ENCODE results near the gene OR10A2.
"Not testable (repeated sequence)": the region's sequence is repeated elsewhere in the genome, so short reads cannot be mapped to it uniquely, and the experiment has no call there.

OR10A2 gene

DNA sequence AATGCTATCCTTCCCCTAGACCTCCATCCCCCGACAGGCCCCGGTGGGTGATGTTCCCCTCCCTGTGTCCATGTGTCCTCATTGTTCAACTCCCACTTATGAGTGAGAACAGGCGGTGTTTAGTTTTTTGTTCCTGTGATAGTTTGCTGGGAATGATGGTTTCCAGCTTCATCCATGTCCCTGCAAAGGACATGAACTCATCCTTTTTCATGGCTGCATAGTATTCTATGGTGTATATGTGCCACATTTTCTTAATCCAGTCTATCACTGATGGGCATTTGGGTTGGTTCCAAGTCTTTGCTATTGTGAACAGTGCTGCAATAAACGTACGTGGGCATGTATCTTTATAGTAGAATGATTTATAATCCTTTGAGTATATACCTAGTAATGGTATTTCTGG, 24.9 kb downstream of the OR10A2 start:
- DNase-seq (ENCODE audit: low read depth in 2 of 2), result not testable (repeated sequence)

DNA sequence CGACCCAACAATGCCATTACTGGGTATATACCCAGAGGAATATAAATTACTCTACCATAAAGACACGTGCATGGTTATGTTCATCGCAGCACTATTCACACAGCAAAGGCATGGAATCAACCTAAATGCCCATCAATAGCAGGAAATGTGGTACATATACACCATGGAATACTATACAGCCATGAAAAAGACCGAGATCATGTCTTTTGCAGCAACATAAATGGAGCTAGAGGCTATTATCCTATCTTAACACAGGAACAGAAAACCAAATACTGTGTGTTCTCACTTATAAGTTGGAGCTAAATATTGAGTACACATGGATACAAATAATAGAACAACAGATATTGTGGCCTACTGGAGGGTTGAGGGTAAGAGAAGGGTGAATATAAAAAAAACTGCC, 26.0 kb downstream of the OR10A2 start:
- DNase-seq (ENCODE audit: low read depth in 2 of 2), result no peak

DNA sequence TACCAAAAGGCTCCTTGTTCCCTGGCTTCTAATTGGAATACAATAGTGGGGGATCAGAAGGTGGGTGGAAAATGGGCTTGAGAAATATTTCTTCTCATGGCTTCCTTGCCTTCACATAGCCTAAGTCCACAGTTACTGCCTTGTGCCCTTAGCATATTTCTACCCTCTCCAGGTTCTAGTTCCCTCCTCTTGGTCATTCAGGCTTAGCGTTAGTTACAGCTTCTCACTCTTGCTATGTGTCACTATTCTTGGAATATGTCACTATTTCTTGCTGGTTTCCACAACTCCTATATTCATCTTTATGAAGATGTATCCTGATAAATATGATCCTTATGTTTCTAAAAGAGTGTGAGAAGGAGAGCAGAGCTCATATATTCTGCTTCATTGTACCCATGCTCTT, 27.0 kb downstream of the OR10A2 start:
- no peak for DNase-seq (ENCODE audit: low read depth in 2 of 2)

DNA sequence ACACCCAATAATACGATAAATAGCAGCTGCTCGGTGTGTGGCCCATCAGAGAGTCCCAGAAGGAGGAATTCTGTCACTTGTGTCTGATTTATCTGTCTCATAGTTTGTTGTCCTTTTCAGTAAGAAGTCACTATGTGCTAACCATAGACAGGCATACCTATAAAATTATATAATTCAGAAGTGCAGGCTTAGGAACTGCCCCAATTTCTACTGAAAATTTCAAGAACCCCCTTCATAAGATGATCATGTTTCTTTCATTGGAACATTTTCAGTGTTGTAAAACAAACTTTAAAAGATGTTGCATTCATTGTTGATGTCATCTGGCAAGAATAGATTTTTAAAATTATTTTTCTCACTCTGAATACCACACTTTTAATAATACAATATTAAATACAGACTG, 29.5 kb downstream of the OR10A2 start, which contains the start of gene OR2D2:
TSS of gene OR2D2 (minus strand) at position 101 of the 400 bp plus-strand sequence. CDS start at position 101, 0 bp downstream.
- no peak for DNase-seq (ENCODE audit: low read depth in 2 of 2)

DNA sequence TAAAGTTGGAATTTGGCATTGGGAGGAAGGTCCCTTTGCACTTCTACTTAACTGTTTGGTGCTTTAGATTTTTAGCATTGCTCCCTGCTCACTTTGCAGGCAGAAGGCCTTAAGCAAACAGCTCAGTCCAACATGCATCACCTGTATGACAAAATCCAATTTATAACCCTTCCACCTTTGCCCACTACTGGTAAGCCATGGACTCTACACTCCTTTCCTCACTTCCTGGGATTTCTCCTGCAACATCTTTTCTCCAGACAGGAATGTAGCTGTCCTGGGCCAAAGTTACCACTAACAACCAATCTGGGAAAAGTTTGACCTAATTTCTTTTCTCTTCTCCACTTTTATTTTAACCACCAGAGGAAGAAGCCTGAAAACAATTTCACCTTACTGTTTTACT, 31.2 kb downstream of the OR10A2 start:
- DNase-seq (ENCODE audit: low read depth in 2 of 2), result no peak

DNA sequence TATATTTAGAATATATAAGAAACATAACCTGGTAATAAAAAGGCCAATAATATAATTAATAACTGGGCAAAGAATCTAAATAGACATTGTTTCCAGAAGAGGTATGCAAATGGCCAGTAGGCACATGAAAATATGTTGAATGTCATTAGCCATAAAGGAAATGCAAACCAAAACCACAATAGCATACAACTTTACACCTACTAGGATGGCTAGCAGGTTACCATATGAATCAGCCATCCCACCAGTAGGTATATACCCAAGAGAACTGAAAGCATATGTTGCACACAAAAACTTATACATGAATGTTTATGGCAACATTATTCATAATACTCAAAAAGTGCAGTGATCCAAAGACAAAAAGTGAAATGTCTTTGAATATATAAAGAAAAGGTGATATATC, 32.2 kb downstream of the OR10A2 start:
- no peak for DNase-seq (ENCODE audit: low read depth in 2 of 2)

DNA sequence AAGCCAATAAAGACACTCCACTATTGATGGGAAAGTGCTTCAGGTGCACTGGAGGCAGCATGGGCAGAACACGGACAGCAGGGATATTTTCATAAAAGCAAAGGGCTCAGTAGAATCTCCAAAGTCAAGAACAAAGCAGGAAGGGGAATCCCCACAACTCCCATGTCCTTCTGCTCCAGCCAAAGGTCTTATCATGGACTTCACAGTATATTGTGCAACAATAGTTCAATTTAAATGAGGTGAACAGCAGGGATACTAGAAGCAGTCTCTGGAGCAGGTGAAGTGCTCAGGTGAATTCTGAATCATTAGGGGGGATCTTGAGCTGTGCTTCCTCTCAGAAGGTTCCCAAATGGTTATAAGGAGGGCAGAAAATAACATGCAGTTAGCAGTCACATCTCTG, 36.1 kb downstream of the OR10A2 start:
- DNase-seq (ENCODE audit: low read depth in 2 of 2), result no peak

DNA sequence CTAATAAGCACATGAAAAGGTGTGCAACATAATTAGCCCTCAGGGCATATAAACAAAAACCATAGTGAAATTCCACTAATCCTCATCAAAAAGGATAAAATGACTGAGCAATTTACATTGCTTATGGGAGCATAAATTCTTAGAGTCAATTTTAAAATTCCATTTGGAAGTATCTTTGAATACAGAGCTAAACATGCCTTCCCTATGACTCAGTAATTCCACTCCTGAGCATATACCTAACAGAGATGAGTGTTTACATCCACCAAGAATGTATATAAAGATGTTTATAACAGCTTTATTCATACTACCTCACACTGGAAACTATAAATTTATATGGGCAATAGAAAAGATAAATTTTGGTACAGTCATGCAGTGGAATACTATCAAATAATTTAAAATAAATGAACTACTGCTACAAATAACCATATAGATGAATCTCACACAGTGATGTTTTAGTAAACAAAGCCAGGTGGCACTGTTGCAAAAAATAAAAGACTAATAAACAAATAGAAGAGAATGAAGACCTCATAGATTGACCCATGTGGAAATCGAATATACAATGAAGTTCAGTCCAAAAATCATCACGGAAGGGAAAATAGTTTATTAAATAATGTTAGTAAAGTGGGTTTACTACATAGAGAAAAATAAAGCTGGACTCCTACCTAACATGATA, 37.6 kb downstream of the OR10A2 start:
- DNase-seq (ENCODE audit: low read depth in 2 of 2), result no peak

DNA sequence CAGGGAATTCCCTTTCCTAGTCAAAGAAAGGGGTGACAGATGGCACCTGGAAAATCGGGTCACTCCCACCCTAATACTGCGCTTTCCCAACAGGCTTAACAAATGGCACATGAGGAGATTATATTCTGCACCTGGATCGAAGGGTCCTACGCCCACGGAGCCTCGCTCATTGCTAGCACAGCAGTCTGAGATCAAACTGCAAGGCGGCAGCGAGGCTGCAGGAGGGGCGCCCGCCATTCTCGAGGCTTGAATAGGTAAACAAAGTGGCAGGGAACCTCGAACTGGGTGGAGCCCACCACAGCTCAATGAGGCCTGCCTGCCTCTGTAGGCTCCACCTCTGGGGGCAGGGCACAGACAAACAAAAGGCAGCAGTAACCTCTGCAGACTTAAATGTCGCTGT, 41.9 kb downstream of the OR10A2 start:
- not testable (repeated sequence) for DNase-seq (ENCODE audit: low read depth in 2 of 2)

DNA sequence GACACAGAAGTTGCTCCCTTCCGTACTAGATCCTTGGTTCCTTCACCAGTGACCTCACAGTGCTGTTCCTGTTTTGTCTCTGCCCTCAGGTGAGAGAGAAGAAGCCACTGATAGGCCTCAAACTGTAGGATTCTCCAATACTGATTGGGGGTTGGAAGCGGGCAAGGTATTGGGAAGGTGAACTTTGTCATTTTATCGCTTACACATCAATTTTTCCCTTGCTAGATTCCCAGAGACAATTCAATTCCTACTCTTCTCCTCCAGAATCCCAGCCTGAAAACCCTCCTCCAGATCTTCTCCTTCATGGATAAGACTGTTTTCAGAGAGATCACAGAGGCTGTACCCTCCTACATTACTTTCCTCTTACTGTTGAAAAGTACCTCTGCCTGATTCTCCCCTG, 48.5 kb downstream of the OR10A2 start:
- no peak for DNase-seq (ENCODE audit: low read depth in 2 of 2)

DNA sequence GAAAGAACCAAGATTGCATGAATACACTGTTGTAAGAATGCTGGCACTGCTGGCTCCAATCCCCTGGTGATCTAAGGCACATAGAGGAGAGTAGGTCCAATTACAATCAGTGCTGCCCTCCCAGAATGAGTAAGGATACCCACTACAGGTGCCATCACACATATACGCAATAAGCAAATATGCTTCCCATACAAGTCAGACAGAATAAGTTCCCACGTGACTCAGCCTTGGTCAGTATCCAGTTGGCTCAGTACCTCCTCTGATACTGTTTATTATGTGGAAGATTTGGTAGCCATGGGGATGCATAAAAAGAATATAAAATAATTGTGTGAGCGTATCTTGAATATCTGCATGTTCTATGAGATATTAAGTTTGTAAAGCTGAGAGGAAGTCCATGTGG, 49.1 kb downstream of the OR10A2 start:
- DNase-seq (ENCODE audit: low read depth in 2 of 2), result no peak

DNA sequence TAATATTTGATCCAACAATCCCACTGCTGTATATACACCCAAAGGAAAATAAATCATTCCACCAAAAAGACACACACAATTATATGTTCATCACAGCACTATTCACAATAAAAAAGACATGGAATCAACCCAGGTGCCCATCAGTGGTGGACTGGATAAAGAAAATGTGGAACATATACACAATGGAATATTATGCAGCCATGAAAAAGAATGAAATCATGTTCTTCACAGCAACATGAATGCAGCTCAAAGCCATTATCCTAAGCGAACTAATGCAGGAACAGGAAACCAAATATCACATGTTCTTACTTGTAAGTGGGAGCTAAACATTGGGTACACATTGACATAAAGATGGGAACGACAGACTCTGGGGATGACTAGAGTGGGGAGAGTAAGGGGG, 56.8 kb downstream of the OR10A2 start:
- DNase-seq (ENCODE audit: low read depth in 2 of 2), result no peak

DNA sequence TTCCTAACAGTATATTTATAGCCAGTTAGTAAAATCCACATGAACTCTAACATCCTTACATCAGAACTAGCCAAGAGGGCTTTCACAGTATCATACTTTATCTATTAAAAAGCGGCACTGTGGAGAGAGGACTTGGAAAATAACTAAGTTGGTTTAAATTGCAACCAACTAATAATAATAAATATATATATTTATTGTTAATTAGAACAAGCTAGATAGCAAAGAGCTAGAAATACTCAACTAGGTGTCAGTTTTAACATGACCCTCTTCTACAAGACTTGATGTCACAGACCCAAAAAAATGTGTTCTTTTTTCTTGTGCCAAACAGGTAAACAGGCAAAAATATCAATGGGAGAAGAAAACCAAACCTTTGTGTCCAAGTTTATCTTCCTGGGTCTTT, 57.8 kb downstream of the OR10A2 start, which contains the start of gene OR2D3:
TSS of gene OR2D3 (plus strand) at position 301 of the 400 bp plus-strand sequence. CDS start at position 301, 0 bp downstream.
- DNase-seq (ENCODE audit: low read depth in 2 of 2), result no peak
